GM19240 (cell line): ENCODE measurements around the gene C20orf173.
A peak's percentile ranks its signal among the peaks of the same experiment; 100 is the strongest.

Source experiments
- DNase-seq: peaks from one replicate; pipeline ENCODE4 v3.0.0; 2011; ENCODE audit warnings: low spot score; ENCODE audit not compliant: insufficient read length

Gene C20orf173

DNA sequence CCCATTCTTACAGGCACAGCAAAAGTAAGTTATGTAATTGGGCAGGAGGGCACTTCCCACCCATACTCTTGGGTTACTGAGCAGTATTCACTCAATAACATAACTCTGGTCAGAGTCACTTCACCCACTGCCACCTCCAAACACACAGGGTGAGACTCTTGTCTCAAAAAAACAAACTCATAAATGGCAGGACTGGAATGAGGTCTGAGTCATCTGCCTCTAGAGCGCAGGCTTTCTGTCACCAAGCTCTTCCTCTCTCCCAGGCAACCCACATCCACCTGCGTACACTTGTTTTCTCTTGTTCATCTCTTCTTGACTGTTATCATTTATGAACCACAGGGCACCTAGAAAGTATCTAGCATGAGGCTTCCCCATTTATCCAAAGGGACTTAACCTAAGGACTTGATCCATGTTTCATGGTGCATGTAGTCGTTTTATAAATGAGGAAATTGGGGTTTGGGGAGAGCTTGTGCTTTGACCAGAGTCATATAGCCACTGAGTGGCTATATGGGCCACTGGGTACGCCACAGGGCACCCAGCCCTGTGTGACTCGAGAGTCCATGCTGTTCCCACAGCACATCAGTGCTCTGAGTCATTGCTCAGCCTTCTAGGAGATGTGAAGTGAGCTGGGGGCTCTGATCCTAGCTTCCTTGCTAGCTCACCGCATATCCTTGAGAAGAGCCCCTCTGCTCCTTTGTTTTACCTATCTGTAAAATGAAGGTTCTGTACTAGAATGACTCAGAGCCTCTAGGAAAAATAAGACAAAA lies 22.4 kb downstream of the C20orf173 start:
- DNase-seq: no peak

DNA sequence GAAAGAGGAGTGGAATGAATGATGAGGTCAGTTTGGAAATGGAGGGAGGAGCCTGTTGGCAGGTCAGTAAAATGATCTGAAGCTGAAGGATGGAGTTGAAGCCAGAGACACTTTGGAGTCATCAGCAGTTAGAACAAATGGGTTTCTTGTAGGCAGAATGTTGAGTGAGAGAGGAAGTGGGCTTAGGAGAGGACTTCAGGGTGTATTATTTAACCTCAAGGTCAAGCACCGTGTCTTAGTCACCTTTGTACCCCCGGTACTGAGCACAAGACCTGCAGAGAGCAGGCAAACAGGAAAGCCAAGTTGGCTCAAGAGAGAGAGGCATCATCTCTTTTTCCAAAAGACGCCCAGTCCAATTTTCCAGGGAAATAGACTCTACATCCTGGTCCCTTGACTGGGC lies 23.3 kb downstream of the C20orf173 start:
- DNase-seq: no peak

DNA sequence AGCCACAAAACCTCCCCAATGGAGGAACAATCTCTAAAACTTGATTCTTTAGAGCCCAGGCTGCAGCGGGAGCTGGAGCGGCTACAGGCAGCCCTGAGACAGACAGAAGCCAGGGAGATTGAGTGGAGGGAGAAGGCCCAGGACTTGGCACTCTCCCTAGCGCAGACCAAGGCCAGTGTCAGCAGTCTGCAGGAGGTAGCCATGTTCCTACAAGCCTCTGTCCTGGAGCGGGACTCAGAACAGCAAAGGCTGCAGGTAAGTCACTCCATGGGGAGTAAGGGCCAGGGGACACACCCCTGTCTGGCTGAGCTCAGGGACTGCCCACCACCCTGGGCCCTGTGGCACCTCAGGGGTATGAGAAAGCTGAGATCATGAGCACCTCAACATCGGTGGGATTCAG lies 24.7 kb downstream of the C20orf173 start:
- no peak for DNase-seq

DNA sequence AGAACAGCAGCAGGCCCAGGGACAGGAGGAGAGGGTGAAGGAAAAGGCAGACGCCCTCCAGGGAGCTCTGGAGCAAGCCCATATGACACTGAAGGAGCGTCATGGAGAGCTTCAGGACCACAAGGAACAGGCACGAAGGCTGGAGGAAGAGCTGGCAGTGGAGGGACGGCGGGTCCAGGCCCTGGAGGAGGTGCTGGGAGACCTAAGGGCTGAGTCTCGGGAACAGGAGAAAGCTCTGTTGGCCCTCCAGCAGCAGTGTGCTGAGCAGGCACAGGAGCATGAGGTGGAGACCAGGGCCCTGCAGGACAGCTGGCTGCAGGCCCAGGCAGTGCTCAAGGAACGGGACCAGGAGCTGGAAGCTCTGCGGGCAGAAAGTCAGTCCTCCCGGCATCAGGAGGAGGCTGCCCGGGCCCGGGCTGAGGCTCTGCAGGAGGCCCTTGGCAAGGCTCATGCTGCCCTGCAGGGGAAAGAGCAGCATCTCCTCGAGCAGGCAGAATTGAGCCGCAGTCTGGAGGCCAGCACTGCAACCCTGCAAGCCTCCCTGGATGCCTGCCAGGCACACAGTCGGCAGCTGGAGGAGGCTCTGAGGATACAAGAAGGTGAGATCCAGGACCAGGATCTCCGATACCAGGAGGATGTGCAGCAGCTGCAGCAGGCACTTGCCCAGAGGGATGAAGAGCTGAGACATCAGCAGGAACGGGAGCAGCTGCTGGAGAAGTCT lies 25.5 kb downstream of the C20orf173 start:
- no peak for DNase-seq

DNA sequence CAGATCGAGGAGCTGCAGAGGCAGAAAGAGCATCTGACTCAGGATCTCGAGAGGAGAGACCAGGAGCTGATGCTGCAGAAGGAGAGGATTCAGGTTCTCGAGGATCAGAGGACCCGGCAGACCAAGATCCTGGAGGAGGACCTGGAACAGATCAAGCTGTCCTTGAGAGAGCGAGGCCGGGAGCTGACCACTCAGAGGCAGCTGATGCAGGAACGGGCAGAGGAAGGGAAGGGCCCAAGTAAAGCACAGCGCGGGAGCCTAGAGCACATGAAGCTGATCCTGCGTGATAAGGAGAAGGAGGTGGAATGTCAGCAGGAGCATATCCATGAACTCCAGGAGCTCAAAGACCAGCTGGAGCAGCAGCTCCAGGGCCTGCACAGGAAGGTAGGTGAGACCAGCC lies 26.2 kb downstream of the C20orf173 start:
- DNase-seq: no peak

DNA sequence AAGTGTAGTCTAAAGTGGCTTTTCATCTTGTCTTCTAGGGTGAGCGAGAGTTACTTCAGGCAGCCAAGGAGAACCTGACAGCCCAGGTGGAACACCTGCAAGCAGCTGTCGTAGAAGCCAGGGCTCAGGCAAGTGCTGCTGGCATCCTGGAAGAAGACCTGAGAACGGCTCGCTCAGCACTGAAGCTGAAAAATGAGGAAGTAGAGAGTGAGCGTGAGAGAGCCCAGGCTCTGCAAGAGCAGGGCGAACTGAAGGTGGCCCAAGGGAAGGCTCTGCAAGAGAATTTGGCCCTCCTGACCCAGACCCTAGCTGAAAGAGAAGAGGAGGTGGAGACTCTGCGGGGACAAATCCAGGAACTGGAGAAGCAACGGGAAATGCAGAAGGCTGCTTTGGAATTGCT lies 27.1 kb downstream of the C20orf173 start:
- DNase-seq: peak; percentile 57

DNA sequence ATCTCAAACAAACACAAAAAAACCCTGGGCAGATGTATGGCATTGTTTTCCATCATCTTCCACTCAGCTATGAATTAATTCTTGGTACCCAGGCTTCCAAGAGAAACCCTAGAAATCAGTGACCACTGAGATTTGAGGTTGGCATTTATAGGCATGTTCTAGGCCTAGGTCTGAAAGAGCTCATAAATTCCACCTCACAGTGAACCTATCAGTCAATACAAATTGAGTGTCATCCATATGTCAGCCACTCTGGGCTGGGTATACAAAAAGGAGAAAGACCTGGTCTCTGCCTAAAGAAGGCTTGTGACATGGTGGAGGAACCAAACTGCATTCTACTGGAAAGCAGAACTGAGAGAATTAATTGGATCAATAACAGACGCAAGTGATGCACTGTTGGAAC lies 30.2 kb downstream of the C20orf173 start:
- no peak for DNase-seq

DNA sequence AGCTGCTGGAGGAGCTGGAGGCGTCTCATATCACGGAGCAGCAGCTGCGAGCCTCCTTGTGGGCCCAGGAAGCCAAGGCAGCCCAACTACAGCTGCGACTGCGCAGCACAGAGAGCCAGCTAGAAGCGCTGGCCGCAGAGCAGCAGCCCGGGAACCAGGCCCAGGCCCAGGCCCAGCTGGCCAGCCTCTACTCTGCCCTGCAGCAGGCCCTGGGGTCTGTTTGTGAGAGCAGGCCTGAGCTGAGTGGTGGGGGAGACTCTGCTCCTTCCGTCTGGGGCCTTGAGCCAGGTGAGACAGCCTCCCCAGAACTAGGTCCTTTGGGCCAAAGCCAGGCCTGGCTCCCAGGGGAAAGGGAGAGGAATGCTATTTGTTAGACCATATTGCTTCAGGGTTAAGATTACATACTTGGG lies 31.7 kb downstream of the C20orf173 start:
- no peak for DNase-seq

DNA sequence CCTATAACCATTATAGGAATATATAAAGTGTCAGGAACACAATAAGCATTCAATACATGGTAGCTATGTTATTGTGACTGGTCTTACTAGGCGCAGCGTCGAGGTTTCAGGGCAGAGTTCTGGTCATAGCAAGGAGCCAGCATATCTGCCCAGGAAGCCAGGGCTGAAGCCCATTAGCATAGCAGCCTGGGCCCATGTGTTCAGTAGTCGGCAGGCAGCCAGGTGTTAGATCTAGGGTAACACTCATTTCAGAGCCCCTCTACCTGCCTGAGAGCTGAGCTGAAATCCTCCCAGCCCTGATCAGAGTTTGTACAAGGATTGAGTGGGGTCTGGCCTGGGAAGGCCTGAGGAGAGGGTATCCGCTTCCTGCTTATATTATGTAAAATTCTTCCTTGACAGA lies 32.1 kb downstream of the C20orf173 start:
- DNase-seq: no peak

DNA sequence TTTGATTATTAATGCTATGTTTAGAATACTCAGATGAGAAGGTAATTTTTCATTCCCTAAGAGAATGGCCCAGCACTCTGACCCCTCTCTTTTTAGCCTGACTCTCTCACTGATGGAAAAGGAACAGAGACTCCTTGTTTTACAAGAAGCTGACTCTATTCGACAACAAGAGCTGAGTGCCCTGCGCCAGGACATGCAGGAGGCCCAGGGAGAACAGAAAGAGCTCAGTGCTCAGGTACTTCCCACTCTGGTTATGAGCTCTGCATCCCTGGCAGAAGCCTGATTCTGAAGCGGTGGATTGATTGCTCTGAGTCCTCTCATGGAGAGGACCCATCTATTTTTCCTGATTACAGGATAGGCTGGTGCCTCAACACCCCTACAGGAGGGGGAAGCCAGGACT lies 33.0 kb downstream of the C20orf173 start:
- DNase-seq: no peak

DNA sequence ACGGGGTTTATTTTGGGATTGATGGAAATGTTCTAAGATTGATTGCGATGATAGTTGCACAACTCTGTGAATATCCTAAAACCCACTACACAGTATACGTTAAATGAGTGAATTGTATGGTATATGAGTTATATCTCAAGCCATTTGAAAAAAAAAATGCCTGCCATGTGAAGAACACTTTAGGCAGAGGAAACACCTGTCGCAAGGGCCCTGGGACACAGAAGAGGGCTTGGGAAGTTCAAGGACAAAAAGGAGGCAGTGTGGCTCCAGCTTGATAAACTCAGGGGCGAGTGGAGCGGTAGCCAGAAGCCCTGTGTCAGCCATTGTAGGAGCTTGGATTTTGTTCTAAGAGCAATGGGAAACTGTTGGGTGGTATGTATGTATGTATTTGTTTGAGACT lies 37.1 kb downstream of the C20orf173 start:
- no peak for DNase-seq

DNA sequence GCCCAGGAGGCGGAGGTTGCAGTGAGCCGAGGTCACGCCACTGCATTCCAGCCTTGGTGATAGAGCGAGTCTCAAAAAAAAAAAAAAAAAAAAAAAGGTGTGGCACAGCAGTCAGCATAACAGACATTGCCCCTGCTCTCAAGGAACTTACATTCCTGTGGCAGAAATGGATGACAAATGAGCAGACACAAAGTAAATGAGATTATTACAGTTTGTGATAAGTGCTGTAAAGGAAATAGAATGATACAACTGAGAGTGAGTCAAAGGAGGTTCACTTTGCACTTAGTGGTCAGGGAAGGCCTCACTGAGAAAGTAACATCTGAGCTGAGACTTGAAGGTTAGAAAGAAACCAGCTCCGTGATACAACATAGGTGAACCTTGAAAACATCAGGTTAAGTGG lies 37.6 kb downstream of the C20orf173 start:
- no peak for DNase-seq

DNA sequence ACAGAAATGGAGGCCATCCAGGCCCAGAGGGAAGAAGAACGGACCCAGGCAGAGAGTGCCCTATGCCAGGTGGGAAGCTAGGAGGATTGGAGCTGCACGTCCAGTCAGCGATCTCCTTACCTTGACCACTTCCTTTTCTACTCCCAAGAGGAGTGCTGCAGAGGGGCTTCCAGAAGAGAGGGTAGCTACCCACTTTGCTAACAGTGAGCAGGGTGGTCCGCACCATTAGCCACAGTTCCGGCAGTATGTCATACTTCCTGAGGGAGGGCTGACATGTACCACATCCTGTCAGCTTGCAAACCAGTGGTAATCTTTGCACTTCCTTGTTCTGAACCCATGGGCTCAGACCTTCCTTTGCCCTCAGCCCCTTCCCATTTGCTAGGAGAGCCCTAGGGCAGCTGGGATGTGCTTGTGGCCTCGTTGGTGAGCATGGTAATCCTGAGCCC lies 38.7 kb downstream of the C20orf173 start:
- peak; percentile 84 for DNase-seq

DNA sequence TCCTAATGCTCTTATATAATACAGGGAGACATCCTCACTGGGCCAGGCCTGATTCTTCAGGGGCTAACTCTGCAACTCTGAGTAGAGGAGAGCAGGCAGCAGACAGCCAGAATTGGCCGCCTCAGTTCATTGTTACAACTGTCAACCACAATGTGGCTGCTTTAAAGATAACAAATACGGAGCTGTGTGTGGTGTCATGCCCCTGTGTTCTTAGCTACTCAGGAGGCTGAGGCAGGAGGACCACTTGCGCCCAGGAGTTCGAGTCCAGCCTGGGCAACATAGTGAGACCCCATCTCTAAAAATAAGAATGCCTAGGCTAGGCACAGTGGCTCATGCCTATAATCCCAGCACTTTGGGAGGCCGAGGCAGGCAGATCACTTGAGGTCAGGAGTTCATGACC lies 39.7 kb downstream of the C20orf173 start:
- no peak for DNase-seq

DNA sequence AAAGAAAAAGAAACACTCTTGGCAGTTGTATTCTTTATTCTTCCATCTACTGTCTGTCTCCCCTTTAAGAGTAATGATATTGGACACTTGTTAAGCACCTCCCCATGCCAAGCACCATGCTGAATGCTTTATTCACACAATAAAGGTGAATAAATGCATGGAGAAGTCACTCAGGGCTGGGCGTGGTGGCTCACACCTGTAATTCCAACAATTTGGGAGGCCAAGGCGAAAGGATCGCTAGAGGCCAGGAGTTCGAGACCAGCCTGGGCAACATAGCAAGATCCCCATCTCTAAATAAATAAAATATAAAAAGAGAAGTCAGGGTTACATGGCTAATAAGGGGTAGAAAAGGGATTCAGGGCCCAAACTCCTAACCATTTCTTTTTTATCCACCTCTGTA lies 42.0 kb downstream of the C20orf173 start:
- no peak for DNase-seq

DNA sequence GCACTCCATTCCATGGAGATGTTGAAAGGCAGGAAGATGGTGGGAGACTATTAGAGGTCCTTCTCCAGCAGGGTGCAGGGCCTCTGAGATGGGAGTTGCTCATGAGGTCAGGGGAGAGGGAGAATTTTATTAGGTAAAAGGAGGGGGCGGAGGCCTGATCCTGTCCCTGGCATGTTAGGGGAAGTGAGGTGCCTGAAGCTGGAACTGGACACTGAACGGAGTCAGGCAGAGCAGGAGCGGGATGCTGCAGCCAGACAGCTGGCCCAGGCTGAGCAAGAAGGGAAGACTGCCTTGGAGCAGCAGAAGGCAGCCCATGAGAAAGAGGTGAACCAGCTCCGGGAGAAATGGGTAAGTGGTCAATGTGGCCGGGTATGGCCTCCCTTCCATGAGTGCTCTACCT lies 49.7 kb downstream of the C20orf173 start:
- no peak for DNase-seq

DNA sequence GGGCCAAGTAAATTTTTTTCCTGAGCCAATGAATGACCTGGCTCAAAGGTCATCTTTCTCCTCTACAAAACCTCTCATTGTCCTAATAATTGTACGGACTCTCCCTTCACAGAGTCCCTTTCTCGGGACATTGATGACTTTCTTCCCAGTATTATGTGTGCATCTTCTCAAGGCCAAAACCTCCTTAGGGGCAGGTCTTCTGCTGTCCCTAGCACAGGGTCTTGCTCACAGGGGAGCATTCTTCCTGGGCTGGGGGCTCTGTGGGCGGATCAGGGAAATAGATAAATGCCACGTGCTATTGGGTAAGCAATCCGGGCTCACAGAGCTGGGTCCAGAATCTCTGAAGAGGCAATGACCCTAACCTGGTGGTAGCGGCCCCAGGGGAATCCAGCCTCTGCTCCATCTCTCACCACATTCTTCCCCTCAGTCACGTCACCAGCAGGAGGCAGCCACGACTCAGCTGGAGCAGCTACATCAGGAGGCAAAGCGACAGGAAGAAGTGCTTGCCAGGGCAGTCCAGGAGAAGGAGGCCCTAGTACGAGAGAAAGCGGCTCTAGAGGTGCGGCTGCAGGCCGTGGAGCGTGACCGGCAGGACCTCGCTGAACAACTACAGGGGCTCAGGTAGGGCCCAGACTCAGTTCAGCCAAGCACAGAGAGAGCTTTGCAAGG lies 50.5 kb downstream of the C20orf173 start:
- no peak for DNase-seq
